GM21367 (cell line): ENCODE measurements around the gene FES.

Experiments used
- ATAC-seq: cut with Tn5 transposase; IDR thresholded peaks from one replicate; pipeline ENCODE4 v1.9.1; 2021; ENCODE audit not compliant: unreplicated experiment

The FES gene

DNA sequence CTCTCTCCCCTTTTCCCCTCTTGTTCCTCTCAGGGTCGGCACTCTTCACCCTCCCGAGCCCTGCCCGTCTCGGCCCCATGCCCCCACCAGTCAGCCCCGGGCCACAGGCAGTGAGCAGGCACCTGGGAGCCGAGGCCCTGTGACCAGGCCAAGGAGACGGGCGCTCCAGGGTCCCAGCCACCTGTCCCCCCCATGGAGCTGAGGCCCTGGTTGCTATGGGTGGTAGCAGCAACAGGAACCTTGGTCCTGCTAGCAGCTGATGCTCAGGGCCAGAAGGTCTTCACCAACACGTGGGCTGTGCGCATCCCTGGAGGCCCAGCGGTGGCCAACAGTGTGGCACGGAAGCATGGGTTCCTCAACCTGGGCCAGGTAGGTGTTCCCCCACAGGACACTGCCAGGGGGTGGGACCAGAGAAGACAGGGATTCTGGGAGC lies 8.7 kb upstream of the FES start:
- no peak for ATAC-seq

DNA sequence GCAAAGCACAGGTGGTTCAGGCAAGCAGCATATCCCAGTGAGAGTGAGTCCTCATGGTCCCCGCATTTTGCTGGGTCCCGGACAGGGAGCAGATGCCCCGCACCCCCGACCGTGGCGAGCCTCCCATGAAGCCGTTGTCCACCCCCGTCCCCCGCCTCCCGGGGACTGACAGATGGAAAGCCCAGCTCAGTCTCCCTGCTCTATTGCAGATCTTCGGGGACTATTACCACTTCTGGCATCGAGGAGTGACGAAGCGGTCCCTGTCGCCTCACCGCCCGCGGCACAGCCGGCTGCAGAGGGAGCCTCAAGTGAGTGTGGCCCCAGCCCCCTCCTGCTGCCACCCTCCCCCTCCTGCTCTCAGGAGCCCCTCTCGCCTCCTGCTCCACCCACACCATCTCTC lies 8.3 kb upstream of the FES start:
- no peak for ATAC-seq

DNA sequence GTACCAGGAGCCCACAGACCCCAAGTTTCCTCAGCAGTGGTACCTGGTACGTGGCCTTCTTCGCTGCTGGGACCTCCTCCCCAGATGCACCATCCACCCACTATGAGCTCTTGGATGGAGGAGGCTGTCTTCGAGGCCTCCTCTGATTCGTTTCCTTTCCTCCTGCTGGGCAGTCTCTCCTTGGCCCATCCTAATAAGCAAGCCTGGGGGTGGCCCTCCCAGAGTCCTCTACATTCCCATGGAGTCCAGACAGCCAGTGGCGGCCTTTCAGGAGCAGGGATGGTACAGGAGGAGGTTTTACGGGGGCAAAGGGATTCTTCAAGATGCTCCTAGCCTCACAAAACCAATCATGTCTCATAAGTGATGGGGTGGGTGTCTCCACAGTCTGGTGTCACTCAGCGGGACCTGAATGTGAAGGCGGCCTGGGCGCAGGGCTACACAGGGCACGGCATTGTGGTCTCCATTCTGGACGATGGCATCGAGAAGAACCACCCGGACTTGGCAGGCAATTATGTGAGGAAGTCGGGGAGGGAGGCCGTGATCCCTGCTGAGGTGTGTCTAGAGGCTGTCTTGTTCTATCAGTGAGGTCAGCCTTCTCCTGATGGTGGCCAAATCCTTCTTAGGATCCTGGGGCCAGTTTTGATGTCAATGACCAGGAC lies 7.7 kb upstream of the FES start:
- no peak for ATAC-seq

DNA sequence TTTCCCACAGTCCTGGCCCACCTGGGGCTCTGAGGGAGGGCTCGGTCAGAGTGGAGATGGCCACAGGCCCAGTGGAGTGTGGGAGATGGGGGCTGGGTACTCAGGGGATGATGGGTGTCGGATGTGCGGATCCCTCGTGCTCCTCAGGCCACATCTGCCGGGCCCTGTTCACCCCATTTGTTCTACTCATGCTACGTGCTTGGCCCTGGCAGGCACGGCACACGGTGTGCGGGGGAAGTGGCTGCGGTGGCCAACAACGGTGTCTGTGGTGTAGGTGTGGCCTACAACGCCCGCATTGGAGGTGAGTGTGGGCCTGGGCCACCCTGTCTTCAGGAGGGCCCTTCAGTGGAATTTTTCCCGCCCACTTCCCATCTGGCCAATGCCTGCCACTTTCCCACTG lies 7.0 kb upstream of the FES start:
- ATAC-seq, result no peak

DNA sequence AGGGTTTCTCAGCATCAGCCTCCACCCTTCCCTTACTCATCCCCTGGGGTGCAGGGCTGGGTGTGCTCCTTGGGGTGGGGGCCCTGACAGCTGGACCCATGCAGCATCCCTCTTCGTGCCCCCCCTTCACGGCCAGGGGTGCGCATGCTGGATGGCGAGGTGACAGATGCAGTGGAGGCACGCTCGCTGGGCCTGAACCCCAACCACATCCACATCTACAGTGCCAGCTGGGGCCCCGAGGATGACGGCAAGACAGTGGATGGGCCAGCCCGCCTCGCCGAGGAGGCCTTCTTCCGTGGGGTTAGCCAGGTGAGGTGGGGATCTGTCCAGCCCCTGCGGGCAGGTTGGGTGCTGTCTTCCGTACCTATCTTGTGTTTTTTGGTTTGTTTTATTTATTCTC lies 6.3 kb upstream of the FES start:
- no peak for ATAC-seq

DNA sequence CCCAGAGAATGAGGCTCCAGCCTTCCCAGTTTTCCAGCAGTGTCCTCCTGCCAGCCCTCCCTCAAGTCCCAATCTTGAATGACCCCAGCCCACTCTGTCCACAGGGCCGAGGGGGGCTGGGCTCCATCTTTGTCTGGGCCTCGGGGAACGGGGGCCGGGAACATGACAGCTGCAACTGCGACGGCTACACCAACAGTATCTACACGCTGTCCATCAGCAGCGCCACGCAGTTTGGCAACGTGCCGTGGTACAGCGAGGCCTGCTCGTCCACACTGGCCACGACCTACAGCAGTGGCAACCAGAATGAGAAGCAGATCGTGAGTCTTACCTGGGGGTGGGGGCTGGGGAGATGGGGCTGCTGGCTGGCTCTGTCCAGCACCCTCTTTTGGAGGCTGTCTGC lies 5.6 kb upstream of the FES start:
- no peak for ATAC-seq

DNA sequence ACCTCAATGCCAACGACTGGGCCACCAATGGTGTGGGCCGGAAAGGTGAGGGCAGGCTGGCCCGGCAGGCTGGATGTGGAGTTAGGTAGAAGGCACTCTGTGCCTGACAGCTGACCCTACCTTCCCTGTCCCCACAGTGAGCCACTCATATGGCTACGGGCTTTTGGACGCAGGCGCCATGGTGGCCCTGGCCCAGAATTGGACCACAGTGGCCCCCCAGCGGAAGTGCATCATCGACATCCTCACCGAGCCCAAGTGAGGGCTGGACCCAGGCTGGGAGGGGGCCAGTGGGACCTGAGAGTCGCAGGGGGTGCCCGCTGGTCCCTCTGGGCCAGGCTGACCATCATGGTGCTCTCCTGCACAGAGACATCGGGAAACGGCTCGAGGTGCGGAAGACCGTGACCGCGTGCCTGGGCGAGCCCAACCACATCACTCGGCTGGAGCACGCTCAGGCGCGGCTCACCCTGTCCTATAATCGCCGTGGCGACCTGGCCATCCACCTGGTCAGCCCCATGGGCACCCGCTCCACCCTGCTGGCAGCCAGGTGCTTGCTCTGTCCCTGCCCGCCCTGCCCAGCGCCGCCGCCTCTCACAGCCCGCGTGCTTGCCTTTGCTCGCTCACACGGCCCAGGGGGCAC lies 4.5 kb upstream of the FES start:
- no peak for ATAC-seq

DNA sequence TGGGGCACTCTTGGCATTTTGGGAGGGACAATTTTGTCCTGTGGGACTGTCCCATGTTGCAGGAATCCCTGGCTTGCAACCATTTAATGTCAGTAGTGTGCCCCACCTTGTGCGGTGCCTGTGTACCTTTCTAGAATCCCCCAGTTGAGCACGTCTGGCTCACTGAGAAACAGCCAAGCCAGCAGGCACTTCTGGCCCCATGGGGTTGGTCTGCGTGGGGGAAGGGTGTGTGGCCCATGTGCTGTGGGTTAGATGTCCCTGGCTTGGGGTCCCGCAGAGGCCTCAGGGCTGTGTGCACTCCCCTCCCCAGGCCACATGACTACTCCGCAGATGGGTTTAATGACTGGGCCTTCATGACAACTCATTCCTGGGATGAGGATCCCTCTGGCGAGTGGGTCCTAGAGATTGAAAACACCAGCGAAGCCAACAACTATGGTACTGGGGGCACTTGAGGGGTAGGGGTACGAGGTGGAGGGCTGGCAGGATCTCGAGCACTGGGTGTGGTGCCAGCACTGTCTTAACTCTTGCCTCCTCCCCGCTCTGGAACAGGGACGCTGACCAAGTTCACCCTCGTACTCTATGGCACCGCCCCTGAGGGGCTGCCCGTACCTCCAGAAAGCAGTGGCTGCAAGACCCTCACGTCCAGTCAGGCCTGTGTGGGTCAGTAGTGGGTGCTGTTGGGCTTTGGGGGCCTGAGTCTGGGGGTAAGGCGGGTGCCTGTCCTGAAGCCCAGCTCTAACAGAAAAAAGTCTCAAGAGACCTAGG lies 3.7 kb upstream of the FES start:
- ATAC-seq, result no peak

DNA sequence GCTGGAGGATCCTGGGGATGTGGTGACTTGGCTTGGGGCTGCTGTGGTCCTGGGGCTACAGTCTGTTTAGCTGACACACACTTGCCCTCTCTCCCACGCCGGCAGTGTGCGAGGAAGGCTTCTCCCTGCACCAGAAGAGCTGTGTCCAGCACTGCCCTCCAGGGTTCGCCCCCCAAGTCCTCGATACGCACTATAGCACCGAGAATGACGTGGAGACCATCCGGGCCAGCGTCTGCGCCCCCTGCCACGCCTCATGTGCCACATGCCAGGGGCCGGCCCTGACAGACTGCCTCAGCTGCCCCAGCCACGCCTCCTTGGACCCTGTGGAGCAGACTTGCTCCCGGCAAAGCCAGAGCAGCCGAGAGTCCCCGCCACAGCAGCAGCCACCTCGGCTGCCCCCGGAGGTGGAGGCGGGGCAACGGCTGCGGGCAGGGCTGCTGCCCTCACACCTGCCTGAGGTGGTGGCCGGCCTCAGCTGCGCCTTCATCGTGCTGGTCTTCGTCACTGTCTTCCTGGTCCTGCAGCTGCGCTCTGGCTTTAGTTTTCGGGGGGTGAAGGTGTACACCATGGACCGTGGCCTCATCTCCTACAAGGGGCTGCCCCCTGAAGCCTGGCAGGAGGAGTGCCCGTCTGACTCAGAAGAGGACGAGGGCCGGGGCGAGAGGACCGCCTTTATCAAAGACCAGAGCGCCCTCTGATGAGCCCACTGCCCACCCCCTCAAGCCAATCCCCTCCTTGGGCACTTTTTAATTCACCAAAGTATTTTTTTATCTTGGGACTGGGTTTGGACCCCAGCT lies 2.9 kb upstream of the FES start:
- no peak for ATAC-seq

DNA sequence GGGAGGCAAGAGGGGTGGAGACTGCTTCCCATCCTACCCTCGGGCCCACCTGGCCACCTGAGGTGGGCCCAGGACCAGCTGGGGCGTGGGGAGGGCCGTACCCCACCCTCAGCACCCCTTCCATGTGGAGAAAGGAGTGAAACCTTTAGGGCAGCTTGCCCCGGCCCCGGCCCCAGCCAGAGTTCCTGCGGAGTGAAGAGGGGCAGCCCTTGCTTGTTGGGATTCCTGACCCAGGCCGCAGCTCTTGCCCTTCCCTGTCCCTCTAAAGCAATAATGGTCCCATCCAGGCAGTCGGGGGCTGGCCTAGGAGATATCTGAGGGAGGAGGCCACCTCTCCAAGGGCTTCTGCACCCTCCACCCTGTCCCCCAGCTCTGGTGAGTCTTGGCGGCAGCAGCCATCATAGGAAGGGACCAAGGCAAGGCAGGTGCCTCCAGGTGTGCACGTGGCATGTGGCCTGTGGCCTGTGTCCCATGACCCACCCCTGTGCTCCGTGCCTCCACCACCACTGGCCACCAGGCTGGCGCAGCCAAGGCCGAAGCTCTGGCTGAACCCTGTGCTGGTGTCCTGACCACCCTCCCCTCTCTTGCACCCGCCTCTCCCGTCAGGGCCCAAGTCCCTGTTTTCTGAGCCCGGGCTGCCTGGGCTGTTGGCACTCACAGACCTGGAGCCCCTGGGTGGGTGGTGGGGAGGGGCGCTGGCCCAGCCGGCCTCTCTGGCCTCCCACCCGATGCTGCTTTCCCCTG lies 2.2 kb upstream of the FES start:
- no peak for ATAC-seq

DNA sequence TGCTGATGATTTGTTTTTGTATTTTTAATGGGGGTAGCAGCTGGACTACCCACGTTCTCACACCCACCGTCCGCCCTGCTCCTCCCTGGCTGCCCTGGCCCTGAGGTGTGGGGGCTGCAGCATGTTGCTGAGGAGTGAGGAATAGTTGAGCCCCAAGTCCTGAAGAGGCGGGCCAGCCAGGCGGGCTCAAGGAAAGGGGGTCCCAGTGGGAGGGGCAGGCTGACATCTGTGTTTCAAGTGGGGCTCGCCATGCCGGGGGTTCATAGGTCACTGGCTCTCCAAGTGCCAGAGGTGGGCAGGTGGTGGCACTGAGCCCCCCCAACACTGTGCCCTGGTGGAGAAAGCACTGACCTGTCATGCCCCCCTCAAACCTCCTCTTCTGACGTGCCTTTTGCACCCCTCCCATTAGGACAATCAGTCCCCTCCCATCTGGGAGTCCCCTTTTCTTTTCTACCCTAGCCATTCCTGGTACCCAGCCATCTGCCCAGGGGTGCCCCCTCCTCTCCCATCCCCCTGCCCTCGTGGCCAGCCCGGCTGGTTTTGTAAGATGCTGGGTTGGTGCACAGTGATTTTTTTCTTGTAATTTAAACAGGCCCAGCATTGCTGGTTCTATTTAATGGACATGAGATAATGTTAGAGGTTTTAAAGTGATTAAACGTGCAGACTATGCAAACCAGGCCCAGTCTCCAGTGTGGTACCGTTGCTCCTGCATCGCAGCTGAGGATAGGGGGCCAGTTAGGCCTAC lies 1.4 kb upstream of the FES start:
- ATAC-seq, result no peak

DNA sequence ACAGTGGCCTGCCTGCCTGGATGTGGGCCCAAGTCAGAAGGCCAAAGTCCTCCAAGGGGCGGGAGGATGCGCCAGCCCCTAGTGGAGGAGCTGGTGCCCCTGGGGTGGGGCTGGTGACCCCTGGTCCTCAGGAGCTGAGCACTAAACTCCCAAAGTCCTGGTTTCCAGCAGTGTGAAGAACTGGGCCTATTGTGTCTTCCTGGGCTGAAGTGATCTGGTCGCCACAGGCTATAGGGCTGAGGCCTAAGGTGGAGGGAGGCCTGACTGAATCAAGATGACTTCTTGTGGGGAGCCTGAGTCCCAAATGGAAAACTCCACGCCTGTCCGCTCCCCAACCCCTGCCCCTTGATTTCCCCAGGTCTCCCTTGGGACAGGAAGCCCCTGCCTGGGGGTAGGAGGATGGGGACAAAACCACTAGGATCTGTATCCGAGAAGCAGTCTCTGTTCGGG lies 753 bp upstream of the FES start:
- ATAC-seq, result no peak

DNA sequence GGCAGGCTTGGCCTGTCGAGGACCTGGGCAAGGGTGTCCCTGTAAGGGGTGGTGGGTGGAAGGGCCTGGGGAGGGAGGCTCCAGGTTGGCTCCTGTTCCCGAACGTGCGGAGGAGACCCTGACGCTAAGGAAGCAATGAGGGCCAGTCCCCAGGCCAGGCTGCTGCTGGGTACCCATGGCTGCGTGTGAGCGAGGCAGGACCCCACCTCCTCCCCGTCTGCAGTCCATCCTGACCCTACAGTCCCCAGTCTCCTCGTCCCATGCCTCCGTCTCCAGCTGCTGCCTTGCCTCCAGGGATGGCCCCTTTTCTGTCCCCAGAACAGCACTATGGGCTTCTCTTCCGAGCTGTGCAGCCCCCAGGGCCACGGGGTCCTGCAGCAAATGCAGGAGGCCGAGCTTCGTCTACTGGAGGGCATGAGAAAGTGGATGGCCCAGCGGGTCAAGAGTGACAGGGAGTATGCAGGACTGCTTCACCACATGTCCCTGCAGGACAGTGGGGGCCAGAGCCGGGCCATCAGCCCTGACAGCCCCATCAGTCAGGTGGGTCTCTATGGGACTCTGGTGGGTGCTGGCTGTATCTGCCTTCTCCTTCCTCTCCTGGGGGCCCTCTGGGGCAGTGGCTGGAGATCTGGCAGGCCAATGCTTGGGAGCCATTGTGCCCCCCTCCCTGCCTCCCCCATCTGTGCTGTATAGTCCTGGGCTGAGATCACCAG lies 571 bp downstream of the FES start:
- no peak for ATAC-seq

DNA sequence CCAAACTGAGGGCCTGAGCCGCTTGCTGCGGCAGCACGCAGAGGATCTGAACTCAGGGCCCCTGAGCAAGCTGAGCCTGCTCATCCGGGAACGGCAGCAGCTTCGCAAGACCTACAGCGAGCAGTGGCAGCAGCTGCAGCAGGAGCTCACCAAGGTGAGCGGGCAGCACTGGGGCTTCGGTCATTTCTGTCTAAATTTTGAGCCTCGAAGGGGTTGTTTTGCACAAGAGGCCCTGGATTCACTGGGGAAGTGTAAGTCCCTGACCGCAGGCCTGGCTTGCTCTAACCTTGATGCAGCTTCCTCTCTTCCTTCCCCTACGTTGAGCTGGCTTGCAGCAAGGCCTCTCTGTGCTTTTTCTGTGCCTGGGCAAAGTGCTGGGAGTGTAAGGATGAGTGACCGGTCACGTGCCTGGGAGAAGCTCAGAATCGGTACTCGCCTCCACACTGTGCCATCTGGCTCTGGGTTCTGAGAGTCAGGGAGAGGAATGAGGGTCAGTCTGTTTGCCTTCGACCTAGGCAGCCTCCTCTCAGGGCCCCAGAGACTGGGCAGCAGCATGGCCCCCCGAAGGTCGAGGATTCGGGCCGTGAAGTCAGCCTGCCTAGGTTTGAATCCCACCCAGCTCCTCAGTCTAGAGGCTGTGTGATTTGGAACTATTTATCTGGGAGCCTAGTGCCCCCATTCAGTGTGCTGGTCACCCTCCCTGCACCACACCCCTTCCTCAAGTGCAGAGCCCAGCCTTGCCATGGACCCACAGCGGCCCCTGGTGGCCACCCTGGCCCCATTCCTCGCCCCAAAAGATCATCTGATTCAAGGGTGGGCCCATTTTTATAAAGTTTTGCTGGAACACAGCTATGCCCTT lies 1.4 kb downstream of the FES start:
- no peak for ATAC-seq

DNA sequence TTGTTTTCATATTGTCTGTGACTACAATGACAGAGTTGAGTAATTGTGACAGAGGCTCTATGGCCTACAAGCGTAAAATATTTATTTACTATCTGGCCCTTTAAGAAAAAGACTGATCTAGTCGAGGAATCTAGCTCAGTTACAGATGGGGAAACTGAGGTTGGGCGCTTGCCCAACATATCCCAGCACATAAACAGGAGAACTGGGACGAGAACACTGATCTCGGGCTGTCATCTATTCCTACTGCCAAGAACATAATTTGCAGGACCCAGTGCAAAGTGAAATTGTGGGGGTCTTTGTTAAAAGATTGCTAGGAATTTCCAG lies 1.9 kb downstream of the FES start:
- no peak for ATAC-seq

DNA sequence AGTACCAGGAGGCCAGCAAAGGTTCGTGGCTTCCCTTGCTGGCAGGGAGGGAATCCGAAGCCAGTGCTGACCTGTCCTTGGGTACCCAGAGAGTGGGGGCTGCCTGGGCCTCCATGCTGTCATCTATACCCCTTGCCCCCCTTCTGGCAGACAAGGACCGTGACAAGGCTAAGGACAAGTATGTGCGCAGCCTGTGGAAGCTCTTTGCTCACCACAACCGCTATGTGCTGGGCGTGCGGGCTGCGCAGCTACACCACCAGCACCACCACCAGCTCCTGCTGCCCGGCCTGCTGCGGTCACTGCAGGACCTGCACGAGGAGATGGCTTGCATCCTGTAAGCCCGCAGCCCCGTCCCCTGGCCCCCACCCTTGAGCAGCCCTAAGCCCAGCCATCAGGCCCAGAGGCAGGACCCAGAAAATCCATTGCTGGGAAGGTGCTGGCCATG lies 2.8 kb downstream of the FES start:
- no peak for ATAC-seq

DNA sequence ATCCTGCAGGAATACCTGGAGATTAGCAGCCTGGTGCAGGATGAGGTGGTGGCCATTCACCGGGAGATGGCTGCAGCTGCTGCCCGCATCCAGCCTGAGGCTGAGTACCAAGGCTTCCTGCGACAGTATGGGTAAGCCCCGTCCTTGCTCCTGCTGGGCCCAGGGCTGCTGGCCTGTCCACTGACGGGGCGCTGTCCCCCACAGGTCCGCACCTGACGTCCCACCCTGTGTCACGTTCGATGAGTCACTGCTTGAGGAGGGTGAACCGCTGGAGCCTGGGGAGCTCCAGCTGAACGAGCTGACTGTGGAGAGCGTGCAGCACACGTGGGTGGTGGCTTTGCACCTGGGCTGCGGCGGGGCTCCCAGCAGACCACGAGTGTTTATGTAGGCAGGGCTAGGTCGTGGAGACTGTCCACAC lies 5.0 kb downstream of the FES start:
- no peak for ATAC-seq

DNA sequence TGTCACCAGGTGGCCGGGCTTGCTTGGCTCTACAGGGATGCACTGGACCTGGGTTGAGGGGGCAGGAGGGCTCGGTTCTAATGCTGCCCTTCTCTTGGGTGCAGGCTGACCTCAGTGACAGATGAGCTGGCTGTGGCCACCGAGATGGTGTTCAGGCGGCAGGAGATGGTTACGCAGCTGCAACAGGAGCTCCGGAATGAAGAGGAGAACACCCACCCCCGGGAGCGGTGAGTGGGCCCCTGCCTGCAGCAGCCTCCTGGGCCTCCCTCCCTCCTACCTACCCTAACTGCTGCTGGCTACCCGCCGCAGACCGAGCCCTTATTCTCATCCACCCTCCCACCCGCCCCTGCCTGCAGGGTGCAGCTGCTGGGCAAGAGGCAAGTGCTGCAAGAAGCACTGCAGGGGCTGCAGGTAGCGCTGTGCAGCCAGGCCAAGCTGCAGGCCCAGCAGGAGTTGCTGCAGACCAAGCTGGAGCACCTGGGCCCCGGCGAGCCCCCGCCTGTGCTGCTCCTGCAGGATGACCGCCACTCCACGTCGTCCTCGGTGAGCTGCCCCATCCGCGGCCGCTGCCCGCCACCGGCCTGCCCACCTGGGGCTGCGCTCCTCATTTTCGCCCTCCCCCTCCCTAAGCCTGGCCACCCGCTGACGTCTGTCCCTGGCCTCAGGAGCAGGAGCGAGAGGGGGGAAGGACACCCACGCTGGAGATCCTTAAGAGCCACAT lies 5.6 kb downstream of the FES start:
- no peak for ATAC-seq
